Stomach smooth muscle (tissue), 2 donors: ENCODE measurements around the gene PPL.

ENCODE experiments used
- H3K27ac ChIP-seq: one replicate; pipeline ENCODE4 v1.7.0; 2013; ENCODE audit warnings: mild to moderate bottlenecking, low read length, inconsistent platforms
- H3K27me3 ChIP-seq, 2 donors: one replicate each; pipeline ENCODE4 v1.7.0; 2013; ENCODE audit warnings: low read length in 2 of 2; ENCODE audit not compliant: insufficient read depth in 2 of 2, control insufficient read depth in 1 of 2
- H3K36me3 ChIP-seq, 2 donors: one replicate each; pipeline ENCODE4 v1.7.0; 2013; ENCODE audit warnings: low read length in 2 of 2; ENCODE audit not compliant: control insufficient read depth in 2 of 2, insufficient read depth in 2 of 2
- H3K4me1 ChIP-seq: one replicate; pipeline ENCODE4 v1.7.0; 2013; ENCODE audit warnings: low read length; ENCODE audit not compliant: control insufficient read depth, insufficient read depth
- H3K4me3 ChIP-seq, 2 donors: one replicate each; pipeline ENCODE4 v1.7.0; 2013; ENCODE audit warnings: low read length in 2 of 2
- H3K9ac ChIP-seq, 2 donors: one replicate each; pipeline ENCODE4 v1.7.0; 2013; ENCODE audit warnings: low read length in 2 of 2, mild to moderate bottlenecking in 1 of 2
- H3K9me3 ChIP-seq, 2 donors: one replicate each; pipeline ENCODE4 v1.7.0; 2013; ENCODE audit warnings: low read length in 2 of 2; ENCODE audit not compliant: control insufficient read depth in 2 of 2
- donor health status: healthy.
- donor health status: Pancreatic carcinoma.

Gene PPL

DNA sequence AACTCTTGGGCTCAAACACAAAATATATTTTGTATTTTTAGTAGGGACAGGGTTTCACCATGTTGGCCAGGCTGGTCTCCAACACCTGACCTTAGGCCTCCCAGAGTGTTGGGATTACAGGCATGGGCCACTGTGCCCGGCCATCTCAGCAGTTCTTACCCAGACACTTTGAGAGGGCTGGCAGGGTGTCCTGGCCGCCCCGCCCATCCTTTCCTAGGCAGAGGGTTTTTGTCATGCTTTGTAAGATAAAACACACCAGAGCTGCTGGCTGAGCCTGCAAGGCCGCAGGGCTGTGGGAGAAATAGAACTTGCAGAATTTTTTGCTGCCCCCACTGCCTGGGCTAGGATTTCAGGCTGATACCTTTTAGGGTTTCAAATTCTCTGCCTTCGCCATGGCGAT, 8.7 kb downstream of the PPL start:
- H3K27ac ChIP-seq, result no peak overlapping the region
- H3K4me3 ChIP-seq, result no peak overlapping the region
- H3K4me1 ChIP-seq, result peaks cover 4% of the 10 kb centered on the region
- H3K27me3 ChIP-seq, result no peaks in the 10 kb centered on the region
- H3K9ac ChIP-seq, result no peak overlapping the region
- H3K9me3 ChIP-seq, result peaks cover 2 to 9% of the 10 kb centered on the region in 2 donors
- H3K36me3 ChIP-seq, result peaks cover 0 to 7% of the 10 kb centered on the region in 2 donors

DNA sequence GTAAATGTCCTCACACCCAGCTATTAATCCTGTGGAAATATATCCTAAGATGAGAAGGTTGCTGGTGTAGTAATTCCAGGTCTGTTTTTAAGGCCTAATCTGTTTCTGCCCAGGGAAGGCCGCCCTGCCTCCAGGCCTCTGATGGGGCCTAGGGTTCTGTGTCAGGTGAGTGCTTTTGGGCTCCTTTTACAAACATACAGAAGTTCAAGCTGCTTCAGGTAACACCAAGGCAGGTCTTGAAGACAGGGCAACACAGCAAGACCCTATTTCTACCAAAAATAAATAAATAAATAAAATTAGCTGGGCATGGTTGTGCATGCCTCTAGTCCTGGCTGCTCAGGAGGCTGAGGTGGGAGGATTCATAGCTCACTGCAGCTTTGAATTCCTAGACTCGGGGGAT, 9.3 kb downstream of the PPL start:
- H3K27ac ChIP-seq, result no peak overlapping the region
- H3K4me1 ChIP-seq, result peaks cover 4% of the 10 kb centered on the region

DNA sequence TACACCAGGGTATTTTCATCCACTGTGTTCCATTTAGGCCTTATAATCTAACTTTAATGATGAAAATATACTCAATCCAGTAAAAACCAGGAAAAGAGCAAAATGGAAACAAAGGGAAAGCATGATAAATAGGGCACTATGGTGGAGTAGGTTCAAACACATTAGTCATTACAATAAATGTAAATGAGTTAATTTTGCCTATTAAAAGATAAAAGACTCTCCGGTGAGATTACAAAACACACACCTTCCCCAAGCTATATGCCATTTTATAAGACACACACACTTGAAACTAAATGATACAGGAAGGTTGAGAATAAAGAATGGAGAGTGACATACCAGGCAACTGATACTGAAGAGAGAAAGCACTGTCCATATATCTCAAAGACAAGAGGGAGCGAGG, 10.0 kb downstream of the PPL start:
- no peak overlapping the region for H3K4me3 ChIP-seq
- H3K36me3 ChIP-seq, result peaks cover 0 to 7% of the 10 kb centered on the region in 2 donors
- peaks cover 2 to 9% of the 10 kb centered on the region in 2 donors for H3K9me3 ChIP-seq
- no peak overlapping the region for H3K9ac ChIP-seq
- no peaks in the 10 kb centered on the region for H3K27me3 ChIP-seq
- no peak overlapping the region for H3K27ac ChIP-seq
- H3K4me1 ChIP-seq, result peaks cover 4% of the 10 kb centered on the region

More for the DNA sequence above, 9.3 kb downstream of the PPL start:
- no peak overlapping the region for H3K9ac ChIP-seq
- H3K36me3 ChIP-seq, result peaks cover 0 to 7% of the 10 kb centered on the region in 2 donors
- peaks cover 2 to 9% of the 10 kb centered on the region in 2 donors for H3K9me3 ChIP-seq
- no peak overlapping the region for H3K4me3 ChIP-seq
- no peaks in the 10 kb centered on the region for H3K27me3 ChIP-seq

DNA sequence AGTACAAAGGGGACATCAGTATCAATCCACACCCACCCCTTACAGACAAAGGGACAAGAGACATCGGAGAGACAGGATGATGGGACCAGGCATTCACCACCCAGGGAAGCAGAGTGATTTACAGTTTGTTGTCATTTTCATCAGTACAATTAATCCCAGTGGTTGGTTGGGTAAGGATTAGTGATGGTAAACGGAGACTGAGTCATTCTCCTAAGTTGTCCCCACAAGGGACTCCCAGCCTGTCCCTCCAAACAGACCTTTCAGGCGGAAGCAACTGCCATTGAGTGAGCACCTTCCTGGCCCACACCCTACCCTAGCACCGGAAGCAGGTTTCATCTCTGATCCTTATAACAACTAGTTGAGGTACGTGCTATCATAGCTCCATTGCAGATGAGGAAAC, 11.2 kb downstream of the PPL start:
- Histone ChIP-seq H3K4me1 (peaks cover 4% of the 10 kb centered on the region), H3K9me3 (peaks cover 2 to 9% of the 10 kb centered on the region in 2 donors), H3K9ac (no peak overlapping the region), H3K27ac (no peak overlapping the region), H3K4me3 (no peak overlapping the region), H3K27me3 (no peaks in the 10 kb centered on the region), H3K36me3 (peaks cover 0 to 7% of the 10 kb centered on the region in 2 donors)

DNA sequence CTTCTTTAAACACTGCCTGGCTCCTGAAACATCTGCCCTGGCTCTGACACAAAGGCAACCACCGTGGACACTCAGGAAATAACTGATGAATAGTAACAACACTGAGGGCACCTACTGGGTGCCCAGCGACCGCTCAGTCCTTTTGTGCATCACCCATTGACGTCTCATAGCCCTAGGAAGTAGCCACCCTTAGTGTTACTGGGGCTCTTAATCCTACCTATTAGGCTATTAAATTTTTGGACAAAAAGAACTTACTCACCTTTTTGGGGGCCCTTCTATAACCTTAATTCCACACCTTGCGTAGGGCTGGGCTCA, 11.7 kb downstream of the PPL start:
- H3K9ac ChIP-seq, result no peak overlapping the region
- H3K4me3 ChIP-seq, result no peak overlapping the region
- peaks cover 0 to 7% of the 10 kb centered on the region in 2 donors for H3K36me3 ChIP-seq
- H3K27ac ChIP-seq, result no peak overlapping the region
- H3K27me3 ChIP-seq, result no peaks in the 10 kb centered on the region
- H3K9me3 ChIP-seq, result peaks cover 2 to 9% of the 10 kb centered on the region in 2 donors
- H3K4me1 ChIP-seq, result peaks cover 4% of the 10 kb centered on the region

DNA sequence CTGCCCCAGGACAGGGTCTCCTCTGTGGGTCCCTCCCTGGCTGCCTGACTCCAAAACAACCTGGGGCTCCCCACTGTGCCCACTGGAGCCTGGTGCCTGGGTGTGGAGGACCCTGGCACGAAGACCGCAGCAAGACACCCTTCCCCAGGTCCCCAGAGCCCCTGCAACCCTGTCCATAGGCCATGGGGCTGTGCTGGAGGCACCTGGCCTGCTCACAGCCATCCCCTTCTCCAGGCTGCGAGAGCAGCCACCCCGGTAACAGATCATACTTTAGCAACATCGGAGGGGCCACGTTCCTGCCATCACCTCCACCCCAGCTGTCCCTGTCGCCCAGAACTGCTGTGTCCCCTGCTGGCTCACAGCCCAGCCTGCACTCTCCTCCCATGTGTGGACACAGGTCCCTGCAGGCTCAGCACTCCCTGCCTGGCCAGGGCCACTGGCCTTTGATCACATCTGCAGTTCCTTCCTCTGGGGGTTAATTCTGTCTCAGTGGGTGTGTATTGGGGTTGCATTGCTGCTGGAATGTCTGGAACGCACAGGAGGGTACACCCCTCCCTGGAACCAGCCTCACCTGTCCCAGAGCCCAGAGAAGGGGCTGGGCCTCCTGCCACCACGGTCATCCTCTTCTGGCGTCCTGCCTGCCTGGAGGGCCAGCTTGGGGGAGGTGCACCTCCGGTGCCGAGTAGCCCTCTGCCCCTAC, 12.2 kb downstream of the PPL start:
- peaks cover 0 to 7% of the 10 kb centered on the region in 2 donors for H3K36me3 ChIP-seq
- no peak overlapping the region for H3K9ac ChIP-seq
- no peak overlapping the region for H3K27ac ChIP-seq
- H3K4me1 ChIP-seq, result peaks cover 4% of the 10 kb centered on the region
- no peaks in the 10 kb centered on the region for H3K27me3 ChIP-seq
- peaks cover 2 to 9% of the 10 kb centered on the region in 2 donors for H3K9me3 ChIP-seq
- no peak overlapping the region for H3K4me3 ChIP-seq

DNA sequence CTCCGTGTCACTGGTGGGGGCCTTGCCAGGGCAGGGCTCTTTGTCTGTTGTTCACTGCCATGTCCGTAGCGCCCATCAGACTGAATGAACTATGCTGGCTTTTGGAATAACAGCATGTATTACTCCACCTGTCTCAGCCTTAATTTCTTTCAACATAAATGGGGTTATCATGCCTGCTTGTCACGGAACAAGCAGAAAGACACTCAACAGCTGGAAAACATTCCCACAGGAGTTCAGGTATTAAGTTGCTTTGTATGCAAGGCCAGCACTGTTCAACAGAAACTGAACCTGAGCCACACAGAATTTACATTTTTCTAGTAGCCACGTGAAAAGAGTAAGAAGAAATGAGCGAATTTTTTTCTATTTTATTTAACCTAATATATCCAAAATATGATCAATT, 13.1 kb downstream of the PPL start:
- Histone ChIP-seq H3K27ac (no peak overlapping the region), H3K27me3 (no peaks in the 10 kb centered on the region), H3K9ac (no peak overlapping the region), H3K36me3 (peaks cover 0 to 7% of the 10 kb centered on the region in 2 donors), H3K9me3 (peaks cover 2 to 9% of the 10 kb centered on the region in 2 donors), H3K4me3 (no peak overlapping the region), H3K4me1 (peaks cover 4% of the 10 kb centered on the region)

DNA sequence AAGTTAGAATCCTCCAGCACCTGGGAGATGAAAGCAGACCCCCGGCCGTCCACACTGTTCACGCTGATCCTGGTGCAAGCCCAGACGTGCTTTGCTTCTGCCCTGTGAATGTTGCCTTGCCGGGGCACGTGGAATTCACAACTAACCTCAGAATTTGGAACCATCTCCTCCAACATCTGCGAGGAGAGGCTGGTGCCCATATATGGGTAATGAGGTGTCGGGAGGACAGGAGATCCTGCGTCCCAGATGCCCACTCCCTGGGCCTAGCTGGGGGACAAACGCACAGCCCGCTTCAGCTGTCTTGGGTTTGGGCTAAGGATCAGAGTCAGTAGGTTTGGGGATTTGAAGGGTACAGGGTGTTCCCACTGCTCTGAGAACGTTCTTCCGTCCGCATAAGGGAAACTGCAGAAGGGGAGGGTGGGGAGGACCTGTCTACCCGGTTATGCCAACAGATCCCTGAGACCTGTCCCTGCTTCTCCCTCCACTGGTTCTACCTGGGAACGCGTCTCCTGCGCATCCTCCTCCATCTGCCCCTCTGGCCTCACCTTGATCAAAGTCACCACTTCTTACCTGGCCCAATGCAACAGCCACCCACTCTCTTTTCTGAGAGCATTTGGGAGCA, 14.1 kb downstream of the PPL start:
- H3K27ac ChIP-seq, result no peak overlapping the region
- H3K36me3 ChIP-seq, result peaks cover 0 to 7% of the 10 kb centered on the region in 2 donors
- H3K9me3 ChIP-seq, result peaks cover 2 to 9% of the 10 kb centered on the region in 2 donors
- H3K9ac ChIP-seq, result no peak overlapping the region
- H3K4me3 ChIP-seq, result no peak overlapping the region
- no peaks in the 10 kb centered on the region for H3K27me3 ChIP-seq
- peaks cover 4% of the 10 kb centered on the region for H3K4me1 ChIP-seq

DNA sequence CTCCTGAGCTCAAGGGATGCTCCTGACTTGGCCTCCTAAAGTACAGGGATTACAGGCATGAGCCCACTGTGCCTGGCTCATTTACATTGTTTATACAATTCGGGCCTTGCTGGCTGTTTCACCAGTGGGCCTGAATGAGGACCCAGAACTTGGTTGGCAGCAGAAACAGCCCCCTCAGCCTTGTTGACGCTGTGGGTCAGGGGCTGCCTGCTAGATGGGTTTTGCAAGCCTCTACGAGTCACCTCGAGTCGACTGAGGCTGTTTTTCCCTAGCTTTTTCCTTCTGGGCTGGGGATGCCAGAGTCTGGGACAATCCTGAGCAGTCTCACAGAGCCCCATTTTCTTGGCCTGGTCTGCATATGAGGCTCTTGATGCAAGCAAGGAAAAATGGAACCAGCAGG, 16.1 kb downstream of the PPL start:
- no peak overlapping the region for H3K27ac ChIP-seq
- H3K9me3 ChIP-seq, result no peaks in the 10 kb centered on the region
- no peak overlapping the region for H3K9ac ChIP-seq
- H3K27me3 ChIP-seq, result no peaks in the 10 kb centered on the region
- no peak overlapping the region for H3K4me3 ChIP-seq
- no peaks in the 10 kb centered on the region for H3K36me3 ChIP-seq
- peaks cover 4% of the 10 kb centered on the region for H3K4me1 ChIP-seq

DNA sequence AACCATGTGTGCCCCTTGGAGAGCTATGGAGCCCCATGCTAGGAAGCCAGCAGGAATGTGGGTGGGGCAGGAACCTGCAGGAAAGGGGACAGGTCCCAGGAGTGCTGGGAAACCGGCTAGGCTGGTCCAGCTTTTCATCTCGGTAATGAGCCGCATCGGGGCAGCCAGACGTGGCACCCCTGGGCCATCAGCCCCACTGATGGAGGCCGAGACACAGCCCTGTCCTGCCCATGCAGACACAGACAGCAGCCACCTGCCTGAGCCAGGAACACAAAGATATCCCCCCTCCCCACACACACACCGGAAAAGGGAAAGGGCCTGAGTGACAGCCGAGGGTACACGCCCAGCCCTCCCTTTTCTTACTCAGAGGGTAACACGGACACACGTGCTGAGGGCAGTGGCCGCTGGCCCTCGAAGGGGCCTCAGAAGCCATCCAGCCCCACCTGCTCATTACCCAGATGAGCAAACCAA, 18.1 kb downstream of the PPL start:
- Histone ChIP-seq H3K27ac (no peak overlapping the region), H3K4me3 (no peak overlapping the region), H3K36me3 (no peaks in the 10 kb centered on the region), H3K4me1 (peaks cover 3% of the 10 kb centered on the region), H3K27me3 (no peaks in the 10 kb centered on the region), H3K9ac (no peak overlapping the region), H3K9me3 (no peaks in the 10 kb centered on the region)

DNA sequence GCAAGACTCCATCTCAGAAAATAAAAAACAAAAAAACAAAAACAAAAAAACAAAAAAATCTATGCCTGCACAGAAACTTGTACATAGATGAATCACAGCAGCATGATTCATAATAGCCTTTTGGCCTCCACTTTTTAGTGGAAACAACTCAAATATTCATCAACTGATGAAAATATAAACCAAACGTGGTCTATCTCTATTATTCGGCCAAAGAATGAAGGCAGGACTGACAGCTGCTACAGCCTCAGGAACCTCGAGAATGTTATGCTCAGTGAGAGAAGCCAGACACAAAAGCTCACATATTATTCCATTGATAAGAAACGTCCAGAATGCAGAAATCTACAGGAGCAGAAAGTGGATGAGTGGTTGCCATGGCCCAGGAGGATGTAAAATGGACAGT, 19.8 kb downstream of the PPL start:
- H3K4me1 ChIP-seq, result peaks cover 3% of the 10 kb centered on the region
- H3K9ac ChIP-seq, result no peak overlapping the region
- no peaks in the 10 kb centered on the region for H3K27me3 ChIP-seq
- H3K9me3 ChIP-seq, result no peaks in the 10 kb centered on the region
- H3K27ac ChIP-seq, result no peak overlapping the region
- no peak overlapping the region for H3K4me3 ChIP-seq
- no peaks in the 10 kb centered on the region for H3K36me3 ChIP-seq
